ENCODE measurements around the gene VEGFB.

DNA sequence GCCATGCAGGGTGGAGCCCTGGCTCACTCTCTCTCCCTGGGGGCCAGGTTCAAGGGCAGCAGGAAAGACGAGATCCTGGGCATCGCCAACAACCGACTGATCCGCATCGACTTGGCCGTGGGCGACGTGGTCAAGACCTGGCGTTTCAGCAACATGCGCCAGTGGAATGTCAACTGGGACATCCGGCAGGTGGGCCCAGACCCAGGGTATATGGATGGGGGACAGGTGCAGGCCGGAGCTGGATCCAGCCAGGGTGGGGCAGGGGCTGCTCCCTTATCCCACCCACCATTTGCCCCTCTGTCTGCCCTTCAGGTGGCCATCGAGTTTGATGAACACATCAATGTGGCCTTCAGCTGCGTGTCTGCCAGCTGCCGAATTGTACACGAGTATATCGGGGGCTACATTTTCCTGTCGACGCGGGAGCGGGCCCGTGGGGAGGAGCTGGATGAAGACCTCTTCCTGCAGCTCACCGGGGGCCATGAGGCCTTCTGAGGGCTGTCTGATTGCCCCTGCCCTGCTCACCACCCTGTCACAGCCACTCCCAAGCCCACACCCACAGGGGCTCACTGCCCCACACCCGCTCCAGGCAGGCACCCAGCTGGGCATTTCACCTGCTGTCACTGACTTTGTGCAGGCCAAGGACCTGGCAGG is 11.3 kb upstream of the VEGFB start:
- TF ChIP-seq ESRRA (IDR thresholded peaks at IDR 0.05; ENCODE audit: borderline replicate concordance, low read length) (no peak), HDAC2 (IDR thresholded peaks at IDR 0.05) (no peak), CTCF (IDR thresholded peaks at IDR 0.05) (no peak), POLR2A (IDR thresholded peaks at IDR 0.05; ENCODE audit: low read length) (no peak), RFX5 (IDR thresholded peaks at IDR 0.05) (no peak), MAFK (IDR thresholded peaks at IDR 0.05; ENCODE audit: partially characterized antibody) (no peak), CBX2 (IDR thresholded peaks at IDR 0.05; ENCODE audit: borderline replicate concordance, low read depth) (no peak), EP300 (IDR thresholded peaks at IDR 0.05) (no peak), POLR2AphosphoS2 (conservative IDR thresholded peaks at IDR 0.05; ENCODE audit: low read length) (no peak), NR3C1 (IDR thresholded peaks at IDR 0.05) (no peak), MYC (IDR thresholded peaks at IDR 0.05; ENCODE audit: borderline replicate concordance, low read length) (no peak), NFE2L2 (conservative IDR thresholded peaks at IDR 0.05; ENCODE audit: low read length) (no peak), SMC3 (IDR thresholded peaks at IDR 0.05) (no peak)
- TF ChIP-seq, protein P1, sequence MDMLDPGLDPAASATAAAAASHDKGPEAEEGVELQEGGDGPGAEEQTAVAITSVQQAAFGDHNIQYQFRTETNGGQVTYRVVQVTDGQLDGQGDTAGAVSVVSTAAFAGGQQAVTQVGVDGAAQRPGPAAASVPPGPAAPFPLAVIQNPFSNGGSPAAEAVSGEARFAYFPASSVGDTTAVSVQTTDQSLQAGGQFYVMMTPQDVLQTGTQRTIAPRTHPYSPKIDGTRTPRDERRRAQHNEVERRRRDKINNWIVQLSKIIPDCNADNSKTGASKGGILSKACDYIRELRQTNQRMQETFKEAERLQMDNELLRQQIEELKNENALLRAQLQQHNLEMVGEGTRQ (IDR thresholded peaks at IDR 0.05), result no peak

Measured in A549 (cell line).